Neural cell (in vitro differentiated cells): ENCODE measurements around the gene CXCR5. TPM values are rescaled to one million over a fixed set of nuclear protein-coding genes. Genes with fewer than 3 reads are reported as not detected.
A peak's percentile ranks its signal among the peaks of the same experiment; 100 is the strongest.

ENCODE experiments used
- H2AFZ ChIP-seq: fragments of 200-600, 300-800 bp; sonication (generic), shearing (Covaris generic); 2 replicates; pipeline ENCODE4 v1.6.0; 2014; ENCODE audit warnings: low read depth, mild to moderate bottlenecking, antibody characterized with exemption, low read length, moderate library complexity
- H3F3A ChIP-seq: fragments of 200-600 bp; shearing (Covaris generic); 2 replicates; pipeline ENCODE4 v1.6.1; 2016; ENCODE audit warnings: mild to moderate bottlenecking, moderate library complexity, mixed read lengths, antibody characterized with exemption, low read length; ENCODE audit not compliant: insufficient read depth, poor library complexity, severe bottlenecking
- H3K27ac ChIP-seq: fragments of 200-600, 300-800 bp; sonication (generic), shearing (Covaris generic); 2 replicates; pipeline ENCODE4 v1.5.1; 2014; ENCODE audit warnings: mild to moderate bottlenecking, low read length, moderate library complexity
- H3K27me3 ChIP-seq: fragments of 300-800, 200-600 bp; sonication (generic), shearing (Covaris generic); 2 replicates; pipeline ENCODE4 v1.6.0; 2014; ENCODE audit warnings: mild to moderate bottlenecking, low read depth, low read length, moderate library complexity; ENCODE audit not compliant: insufficient read depth
- H3K36me3 ChIP-seq: fragments of 300-800, 200-600 bp; sonication (generic), shearing (Covaris generic); 2 replicates; pipeline ENCODE4 v1.5.1; 2014; ENCODE audit warnings: mild to moderate bottlenecking, antibody characterized with exemption, low read length, moderate library complexity; ENCODE audit not compliant: insufficient read depth
- H3K4me2 ChIP-seq: fragments of 300-800, 200-600 bp; sonication (generic), shearing (Covaris generic); 2 replicates; pipeline ENCODE4 v1.6.0; 2014; ENCODE audit warnings: mild to moderate bottlenecking, low read length
- H3K4me3 ChIP-seq: fragments of 300-800, 200-600 bp; sonication (generic), shearing (Covaris generic); 2 replicates; pipeline ENCODE4 v1.5.1; 2014; ENCODE audit warnings: mild to moderate bottlenecking, low read length, moderate library complexity
- H3K79me2 ChIP-seq: fragments of 200-600 bp; shearing (Covaris generic); replicated peaks from 2 replicates; pipeline ENCODE4 v1.6.0; 2014; ENCODE audit warnings: mild to moderate bottlenecking, low read length, moderate library complexity; ENCODE audit not compliant: insufficient read depth
- H3K9ac ChIP-seq: fragments of 300-800, 200-600 bp; sonication (generic), shearing (Covaris generic); 2 replicates; pipeline ENCODE4 v1.6.1; 2016; ENCODE audit warnings: mild to moderate bottlenecking, low read length, mixed read lengths
- H3K9me2 ChIP-seq: fragments of 200-600 bp; shearing (Covaris generic); 2 replicates; pipeline ENCODE4 v1.6.1; 2016; ENCODE audit warnings: mild to moderate bottlenecking, low read length, mixed read lengths; ENCODE audit not compliant: insufficient read depth
- H3K9me3 ChIP-seq: fragments of 200-600, 300-800 bp; sonication (generic), shearing (Covaris generic); 2 replicates; pipeline ENCODE4 v1.6.1; 2016; ENCODE audit warnings: mild to moderate bottlenecking, mixed run types, low read length, moderate library complexity, mixed read lengths
- H4K20me1 ChIP-seq: fragments of 200-600 bp; shearing (Covaris generic); 2 replicates; pipeline ENCODE4 v1.6.1; 2016; ENCODE audit warnings: mild to moderate bottlenecking, mixed run types; ENCODE audit not compliant: insufficient read depth
- EP300 ChIP-seq: fragments of 450-650 bp; conservative IDR thresholded peaks from 2 replicates; pipeline ENCODE4 v1.6.1; 2014; ENCODE audit warnings: antibody characterized with exemption, mild to moderate bottlenecking, moderate library complexity; ENCODE audit not compliant: poor library complexity, severe bottlenecking
- EZH2 ChIP-seq: fragments of 200-600, 300-800 bp; shearing (Covaris generic), sonication (generic); IDR thresholded peaks from 2 replicates; pipeline ENCODE4 v1.6.1; 2014; ENCODE audit warnings: antibody characterized with exemption, low read length, borderline replicate concordance, mild to moderate bottlenecking; ENCODE audit not compliant: insufficient read depth, poor library complexity, severe bottlenecking
- MXI1 ChIP-seq: fragments of 450-650 bp; conservative IDR thresholded peaks from 2 replicates; pipeline ENCODE4 v1.6.1; 2014; ENCODE audit warnings: antibody characterized with exemption, mild to moderate bottlenecking; ENCODE audit not compliant: poor library complexity, severe bottlenecking
- POLR2AphosphoS5 ChIP-seq: IDR thresholded peaks from 2 replicates; pipeline ENCODE4 v1.6.1; 2012
- RAD21 ChIP-seq: fragments of 450-650 bp; conservative IDR thresholded peaks from 2 replicates; pipeline ENCODE4 v1.6.1; 2014; ENCODE audit warnings: antibody characterized with exemption, mild to moderate bottlenecking, moderate library complexity
- SMC3 ChIP-seq: fragments of 450-650 bp; conservative IDR thresholded peaks from 2 replicates; pipeline ENCODE4 v1.6.1; 2014; ENCODE audit warnings: antibody characterized with exemption, mild to moderate bottlenecking, moderate library complexity; ENCODE audit not compliant: poor library complexity
- TAF1 ChIP-seq: IDR thresholded peaks from 2 replicates; pipeline ENCODE4 v1.6.1; 2012; ENCODE audit warnings: low read depth
- polyA plus RNA-seq: library from polyadenylated mRNA; depleted of rRNA; stranded (reverse); fragments of >200 nt; gene quantifications from 2 replicates; pipeline ENCODE4 v1.2.3, GENCODE V29; 2014
- TF ChIP-seq, protein P1 (sequence below): IDR thresholded peaks from 2 replicates; pipeline ENCODE4 v1.6.1; 2012; ENCODE audit warnings: borderline replicate concordance
- TF ChIP-seq, protein P2 (sequence below): fragments of 450-650 bp; IDR thresholded peaks from 2 replicates; pipeline ENCODE4 v1.5.1; 2014; ENCODE audit warnings: antibody characterized with exemption, mild to moderate bottlenecking, moderate library complexity; ENCODE audit not compliant: poor library complexity, severe bottlenecking

The CXCR5 gene
- polyA plus RNA-seq, 1 donor from 2014 or later, result not detected

DNA sequence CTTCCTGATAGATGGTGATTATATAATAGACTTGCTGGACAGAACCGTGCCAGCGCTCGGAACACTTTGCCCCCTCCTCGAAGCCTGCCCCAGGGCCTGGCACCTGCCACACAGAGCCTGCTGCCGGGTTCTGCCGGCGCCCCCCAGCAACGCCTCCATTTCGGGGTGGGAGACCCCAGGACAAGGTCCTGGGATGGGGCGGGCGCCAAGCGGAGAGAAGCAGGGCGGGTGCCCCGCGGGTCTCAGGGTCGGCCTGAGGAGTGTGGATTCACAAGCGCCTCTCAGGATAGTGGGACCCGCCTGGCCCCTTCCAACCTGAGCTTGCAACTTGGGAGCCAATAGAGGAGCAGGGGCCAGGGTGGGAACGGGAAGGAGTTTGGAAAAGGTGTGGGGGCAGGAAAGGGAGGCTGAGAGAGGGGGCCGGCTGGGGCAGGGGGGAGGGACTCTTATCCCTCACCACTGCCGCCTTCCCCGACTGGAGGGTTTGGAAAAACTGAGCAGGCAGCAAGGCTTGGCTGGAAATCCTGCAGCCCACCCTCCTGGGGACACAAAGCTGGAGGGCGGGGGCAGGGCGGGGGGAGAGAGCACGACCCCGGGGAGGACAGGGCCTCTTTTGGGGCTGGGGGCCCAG, 45.3 kb downstream of the CXCR5 start:
- Histone ChIP-seq H3K9me2 (no peaks in the 10 kb centered on the region), H3K9me3 (no peaks in the 10 kb centered on the region), H4K20me1 (peaks cover 8% of the 10 kb centered on the region), H3K9ac (peak overlapping the region; percentile 99), H3K36me3 (no peaks in the 10 kb centered on the region), H3F3A (no peaks in the 10 kb centered on the region), H3K27me3 (no peaks in the 10 kb centered on the region), H2AFZ (peak overlapping the region; percentile 73), H3K4me3 (peak overlapping the region; percentile 99), H3K79me2 (peaks cover 13% of the 10 kb centered on the region), H3K27ac (peak overlapping the region; percentile 99), H3K4me2 (peak overlapping the region; percentile 99)
- TF ChIP-seq TAF1 (peak; percentile 44), RAD21 (no peak), EP300 (no peak)

DNA sequence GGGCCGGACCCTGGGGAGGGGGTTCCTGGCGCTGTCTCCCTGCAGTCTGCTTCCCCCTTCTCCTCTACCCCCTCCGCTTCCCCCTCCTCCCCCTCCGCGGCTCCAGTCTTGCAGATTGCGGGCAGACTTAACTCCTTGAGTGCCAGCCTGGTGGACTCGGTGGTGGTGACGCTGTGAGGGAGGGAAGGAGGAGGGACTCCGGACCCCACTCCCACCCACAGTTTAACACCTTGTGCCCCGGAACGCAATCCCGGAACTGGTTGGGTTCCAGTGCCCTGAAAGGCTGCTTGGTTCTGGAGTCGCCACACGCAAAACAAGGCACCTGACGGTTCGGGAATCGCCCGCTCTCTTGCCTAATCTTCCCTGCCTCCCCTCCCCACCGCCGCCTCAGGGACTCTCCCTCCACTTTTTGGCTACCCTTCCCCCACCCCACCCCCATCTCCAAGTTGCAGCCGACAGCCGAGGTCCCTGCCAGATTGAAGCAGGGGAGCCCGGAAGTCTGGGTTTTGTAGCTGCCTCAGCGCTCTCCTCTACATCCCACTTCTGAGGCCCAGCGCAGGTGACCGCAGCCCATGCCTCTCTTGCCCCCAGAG, 45.9 kb downstream of the CXCR5 start:
- Histone ChIP-seq H3K9me3 (no peaks in the 10 kb centered on the region), H3F3A (no peaks in the 10 kb centered on the region), H3K27ac (peak overlapping the region; percentile 99), H3K27me3 (no peaks in the 10 kb centered on the region), H3K79me2 (peaks cover 7% of the 10 kb centered on the region), H4K20me1 (peaks cover 1% of the 10 kb centered on the region), H3K36me3 (no peaks in the 10 kb centered on the region), H2AFZ (peak overlapping the region; percentile 35), H3K4me3 (peak overlapping the region; percentile 99), H3K9ac (peak overlapping the region; percentile 99), H3K4me2 (peak overlapping the region; percentile 71), H3K9me2 (no peaks in the 10 kb centered on the region)
- peak; percentile 45 for TF ChIP-seq POLR2AphosphoS5
- TF ChIP-seq EP300, result no peak

DNA sequence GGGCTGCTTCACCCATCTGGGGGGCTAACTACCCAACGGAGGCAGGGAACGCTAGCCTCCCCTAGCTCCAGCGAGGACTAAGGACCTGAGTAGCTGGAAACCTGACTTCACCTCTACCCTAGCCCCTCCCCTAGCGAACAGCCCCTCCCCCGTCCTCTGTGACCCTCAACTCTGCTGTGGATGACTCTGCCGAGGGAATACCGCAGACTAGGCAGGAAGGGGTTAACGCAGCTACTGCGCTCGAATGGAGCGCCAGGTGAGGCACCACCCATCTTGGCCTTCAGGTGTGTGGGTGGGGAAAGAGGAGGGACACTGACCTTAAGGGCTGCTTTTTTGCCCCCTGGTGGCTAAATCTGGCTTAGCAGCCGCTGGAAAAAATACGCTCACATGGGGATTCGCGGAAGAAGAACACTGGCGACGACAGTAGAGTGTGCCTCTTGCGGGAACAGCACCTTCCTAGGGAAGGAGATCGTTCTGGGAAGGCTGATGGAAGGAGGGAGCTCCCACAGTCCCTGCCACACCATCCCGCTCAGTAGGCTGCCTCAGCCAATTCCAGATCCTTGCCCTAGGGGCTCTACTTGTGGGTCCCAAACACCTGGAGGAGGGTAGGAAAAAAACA, 46.5 kb downstream of the CXCR5 start:
- Histone ChIP-seq H3K79me2 (peaks cover under 1% of the 10 kb centered on the region), H3K4me2 (peak overlapping the region; percentile 87), H3K9ac (peak overlapping the region; percentile 99), H3K36me3 (no peaks in the 10 kb centered on the region), H3K9me3 (no peaks in the 10 kb centered on the region), H3K4me3 (peak overlapping the region; percentile 99), H3F3A (no peaks in the 10 kb centered on the region), H3K9me2 (no peaks in the 10 kb centered on the region), H3K27me3 (no peaks in the 10 kb centered on the region), H3K27ac (peak overlapping the region; percentile 99), H2AFZ (peak overlapping the region; percentile 35), H4K20me1 (no peaks in the 10 kb centered on the region)
- TF ChIP-seq MXI1, result peak; percentile 61
- peak; percentile 67 for TF ChIP-seq POLR2AphosphoS5
- TF ChIP-seq TAF1, result peak; percentile 45
- TF ChIP-seq, protein P1, sequence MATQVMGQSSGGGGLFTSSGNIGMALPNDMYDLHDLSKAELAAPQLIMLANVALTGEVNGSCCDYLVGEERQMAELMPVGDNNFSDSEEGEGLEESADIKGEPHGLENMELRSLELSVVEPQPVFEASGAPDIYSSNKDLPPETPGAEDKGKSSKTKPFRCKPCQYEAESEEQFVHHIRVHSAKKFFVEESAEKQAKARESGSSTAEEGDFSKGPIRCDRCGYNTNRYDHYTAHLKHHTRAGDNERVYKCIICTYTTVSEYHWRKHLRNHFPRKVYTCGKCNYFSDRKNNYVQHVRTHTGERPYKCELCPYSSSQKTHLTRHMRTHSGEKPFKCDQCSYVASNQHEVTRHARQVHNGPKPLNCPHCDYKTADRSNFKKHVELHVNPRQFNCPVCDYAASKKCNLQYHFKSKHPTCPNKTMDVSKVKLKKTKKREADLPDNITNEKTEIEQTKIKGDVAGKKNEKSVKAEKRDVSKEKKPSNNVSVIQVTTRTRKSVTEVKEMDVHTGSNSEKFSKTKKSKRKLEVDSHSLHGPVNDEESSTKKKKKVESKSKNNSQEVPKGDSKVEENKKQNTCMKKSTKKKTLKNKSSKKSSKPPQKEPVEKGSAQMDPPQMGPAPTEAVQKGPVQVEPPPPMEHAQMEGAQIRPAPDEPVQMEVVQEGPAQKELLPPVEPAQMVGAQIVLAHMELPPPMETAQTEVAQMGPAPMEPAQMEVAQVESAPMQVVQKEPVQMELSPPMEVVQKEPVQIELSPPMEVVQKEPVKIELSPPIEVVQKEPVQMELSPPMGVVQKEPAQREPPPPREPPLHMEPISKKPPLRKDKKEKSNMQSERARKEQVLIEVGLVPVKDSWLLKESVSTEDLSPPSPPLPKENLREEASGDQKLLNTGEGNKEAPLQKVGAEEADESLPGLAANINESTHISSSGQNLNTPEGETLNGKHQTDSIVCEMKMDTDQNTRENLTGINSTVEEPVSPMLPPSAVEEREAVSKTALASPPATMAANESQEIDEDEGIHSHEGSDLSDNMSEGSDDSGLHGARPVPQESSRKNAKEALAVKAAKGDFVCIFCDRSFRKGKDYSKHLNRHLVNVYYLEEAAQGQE, result peak; percentile 50
- peak; percentile 83 for TF ChIP-seq RAD21
- peak; percentile 94 for TF ChIP-seq SMC3
- no peak for TF ChIP-seq EZH2
- TF ChIP-seq, protein P2, sequence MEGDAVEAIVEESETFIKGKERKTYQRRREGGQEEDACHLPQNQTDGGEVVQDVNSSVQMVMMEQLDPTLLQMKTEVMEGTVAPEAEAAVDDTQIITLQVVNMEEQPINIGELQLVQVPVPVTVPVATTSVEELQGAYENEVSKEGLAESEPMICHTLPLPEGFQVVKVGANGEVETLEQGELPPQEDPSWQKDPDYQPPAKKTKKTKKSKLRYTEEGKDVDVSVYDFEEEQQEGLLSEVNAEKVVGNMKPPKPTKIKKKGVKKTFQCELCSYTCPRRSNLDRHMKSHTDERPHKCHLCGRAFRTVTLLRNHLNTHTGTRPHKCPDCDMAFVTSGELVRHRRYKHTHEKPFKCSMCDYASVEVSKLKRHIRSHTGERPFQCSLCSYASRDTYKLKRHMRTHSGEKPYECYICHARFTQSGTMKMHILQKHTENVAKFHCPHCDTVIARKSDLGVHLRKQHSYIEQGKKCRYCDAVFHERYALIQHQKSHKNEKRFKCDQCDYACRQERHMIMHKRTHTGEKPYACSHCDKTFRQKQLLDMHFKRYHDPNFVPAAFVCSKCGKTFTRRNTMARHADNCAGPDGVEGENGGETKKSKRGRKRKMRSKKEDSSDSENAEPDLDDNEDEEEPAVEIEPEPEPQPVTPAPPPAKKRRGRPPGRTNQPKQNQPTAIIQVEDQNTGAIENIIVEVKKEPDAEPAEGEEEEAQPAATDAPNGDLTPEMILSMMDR, result peak; percentile 98
- peak; percentile 54 for TF ChIP-seq EP300
